ENCODE measurements around the gene ACAT2.
"Not testable (repeated sequence)": the region's sequence is repeated elsewhere in the genome, so short reads cannot be mapped to it uniquely, and the experiment has no call there.

Gene ACAT2

GRCh38 chr6:159772196-159772595, 10.4 kb downstream of the ACAT2 start:
- DNase-seq (ENCODE audit: low read depth in 3 of 3) = no peak

- no peak for DNase-seq (ENCODE audit: low read depth in 3 of 3)
Measured at GRCh38 chr6:159777240-159777904, 15.5 kb downstream of the ACAT2 start.

- DNase-seq (ENCODE audit: low read depth in 3 of 3) = no peak
Measured at GRCh38 chr6:159778131-159778530, 16.3 kb downstream of the ACAT2 start.

- no peak for DNase-seq (ENCODE audit: low read depth in 3 of 3)
Measured at GRCh38 chr6:159778542-159779103, 16.8 kb downstream of the ACAT2 start.

GRCh38 chr6:159788276-159788675, 26.4 kb downstream of the ACAT2 start:
- no peak for DNase-seq (ENCODE audit: low read depth in 3 of 3)

- DNase-seq (ENCODE audit: low read depth in 3 of 3) = peak in 2 of 3 experiments; percentile 3 to 18
Measured at GRCh38 chr6:159788753-159789376, 27.0 kb downstream of the ACAT2 start.

- DNase-seq (ENCODE audit: low read depth in 3 of 3) = peak; percentile 94 to 99 (median 98)
Measured at GRCh38 chr6:159789377-159790148, 27.7 kb downstream of the ACAT2 start, which contains the start of gene TCP1. TSS of gene TCP1 (minus strand) at chr6:159789602. CDS start at chr6:159789468, 134 bp downstream.

GRCh38 chr6:159790149-159790955, 28.5 kb downstream of the ACAT2 start, which contains the start of gene MRPL18:
TSS of gene MRPL18 (plus strand) at chr6:159790467. CDS start at chr6:159790588, 121 bp downstream.
- DNase-seq (ENCODE audit: low read depth in 3 of 3) = peak; percentile 69 to 77 (median 71)

- no peak for DNase-seq (ENCODE audit: low read depth in 3 of 3)
Measured at GRCh38 chr6:159790956-159791598, 29.2 kb downstream of the ACAT2 start.

- not testable (repeated sequence) for DNase-seq (ENCODE audit: low read depth in 3 of 3)
Measured at GRCh38 chr6:159794976-159795375, 33.1 kb downstream of the ACAT2 start.

GRCh38 chr6:159797554-159797953, 35.7 kb downstream of the ACAT2 start:
- DNase-seq (ENCODE audit: low read depth in 3 of 3) = no peak

GRCh38 chr6:159800141-159800865, 38.5 kb downstream of the ACAT2 start, which contains the start of gene PNLDC1:
TSS of gene PNLDC1 (plus strand) at chr6:159800276. CDS start at chr6:159800308, 32 bp downstream.
- no peak for DNase-seq (ENCODE audit: low read depth in 3 of 3)

- DNase-seq (ENCODE audit: low read depth in 3 of 3) = no peak
Measured at GRCh38 chr6:159801935-159802334, 40.1 kb downstream of the ACAT2 start.

- DNase-seq (ENCODE audit: low read depth in 3 of 3) = no peak
Measured at GRCh38 chr6:159804504-159804903, 42.7 kb downstream of the ACAT2 start.

- DNase-seq (ENCODE audit: low read depth in 3 of 3) = no peak
Measured at GRCh38 chr6:159805440-159806020, 43.7 kb downstream of the ACAT2 start.

- no peak for DNase-seq (ENCODE audit: low read depth in 3 of 3)
Measured at GRCh38 chr6:159806021-159806458, 44.2 kb downstream of the ACAT2 start.

- DNase-seq (ENCODE audit: low read depth in 3 of 3) = no peak
Measured at GRCh38 chr6:159807150-159807858, 45.5 kb downstream of the ACAT2 start.

GRCh38 chr6:159808647-159809046, 46.8 kb downstream of the ACAT2 start:
- DNase-seq (ENCODE audit: low read depth in 3 of 3) = no peak

- DNase-seq (ENCODE audit: low read depth in 3 of 3) = no peak
Measured at GRCh38 chr6:159809149-159809548, 47.3 kb downstream of the ACAT2 start.

Measured in stimulated activated CD4-positive, alpha-beta T cell treated with anti-CD3 and anti-CD28 coated beads, TNF-alpha, amount 100 ng/mL, for 4 hours (primary cell).